Renal cortical epithelial cell (primary cell): ENCODE data around the gene GNAT2. TPM values are rescaled to one million over a fixed set of nuclear protein-coding genes. Genes with fewer than 3 reads are reported as not detected.
A peak's percentile ranks its signal among the peaks of the same experiment; 100 is the strongest.

ENCODE experiments used
- DNase-seq: peaks from one replicate; pipeline ENCODE4 v3.0.0-alpha.2; 2011; ENCODE audit warnings: low read depth
- total RNA-seq: library from RNA; depleted of rRNA; stranded (reverse); fragments of >200 nt; gene quantifications from 2 replicates; pipeline ENCODE4 v1.2.3, GENCODE V29; 2014

The GNAT2 gene
- total RNA-seq, 1 donor from 2014 or later, result 0.10 TPM

- DNase-seq, result peak; percentile 81
These were observed 8.4 kb upstream of the GNAT2 start for GRCh38 chr1:109627692-109628399.

DNA sequence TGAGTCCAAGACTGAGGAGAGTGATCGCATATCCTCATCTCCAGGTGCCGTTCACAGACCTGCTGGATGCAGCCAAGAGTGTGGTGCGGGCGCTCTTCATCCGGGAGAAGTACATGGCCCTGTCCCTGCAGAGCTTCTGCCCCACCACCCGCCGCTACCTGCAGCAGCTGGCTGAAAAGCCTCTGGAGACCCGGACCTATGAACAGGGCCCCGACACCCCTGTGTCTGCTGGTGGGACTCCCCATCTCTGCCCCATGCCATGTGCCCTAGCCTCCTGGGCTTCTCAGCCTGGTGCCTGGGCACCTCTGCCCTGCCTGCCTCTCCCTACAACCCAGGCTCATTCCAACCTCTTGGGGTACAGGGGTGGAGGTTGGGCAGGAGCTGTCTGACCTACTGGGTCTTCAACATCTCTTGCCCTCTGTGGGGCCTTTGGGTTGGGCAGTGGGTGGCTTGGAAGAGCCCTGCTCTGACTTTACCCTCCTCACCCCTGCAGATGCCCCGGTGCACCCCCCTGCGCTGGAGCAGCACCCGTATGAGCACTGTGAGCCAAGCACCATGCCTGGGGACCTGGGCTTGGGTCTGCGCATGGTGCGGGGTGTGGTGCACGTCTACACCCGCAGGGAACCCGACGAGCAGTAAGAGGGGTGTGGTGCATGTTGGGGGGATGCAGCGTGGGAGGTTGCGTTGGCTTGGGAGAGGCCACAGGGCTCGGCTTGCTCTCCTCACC, 7.4 kb upstream of the GNAT2 start:
- DNase-seq, result no peak

DNA sequence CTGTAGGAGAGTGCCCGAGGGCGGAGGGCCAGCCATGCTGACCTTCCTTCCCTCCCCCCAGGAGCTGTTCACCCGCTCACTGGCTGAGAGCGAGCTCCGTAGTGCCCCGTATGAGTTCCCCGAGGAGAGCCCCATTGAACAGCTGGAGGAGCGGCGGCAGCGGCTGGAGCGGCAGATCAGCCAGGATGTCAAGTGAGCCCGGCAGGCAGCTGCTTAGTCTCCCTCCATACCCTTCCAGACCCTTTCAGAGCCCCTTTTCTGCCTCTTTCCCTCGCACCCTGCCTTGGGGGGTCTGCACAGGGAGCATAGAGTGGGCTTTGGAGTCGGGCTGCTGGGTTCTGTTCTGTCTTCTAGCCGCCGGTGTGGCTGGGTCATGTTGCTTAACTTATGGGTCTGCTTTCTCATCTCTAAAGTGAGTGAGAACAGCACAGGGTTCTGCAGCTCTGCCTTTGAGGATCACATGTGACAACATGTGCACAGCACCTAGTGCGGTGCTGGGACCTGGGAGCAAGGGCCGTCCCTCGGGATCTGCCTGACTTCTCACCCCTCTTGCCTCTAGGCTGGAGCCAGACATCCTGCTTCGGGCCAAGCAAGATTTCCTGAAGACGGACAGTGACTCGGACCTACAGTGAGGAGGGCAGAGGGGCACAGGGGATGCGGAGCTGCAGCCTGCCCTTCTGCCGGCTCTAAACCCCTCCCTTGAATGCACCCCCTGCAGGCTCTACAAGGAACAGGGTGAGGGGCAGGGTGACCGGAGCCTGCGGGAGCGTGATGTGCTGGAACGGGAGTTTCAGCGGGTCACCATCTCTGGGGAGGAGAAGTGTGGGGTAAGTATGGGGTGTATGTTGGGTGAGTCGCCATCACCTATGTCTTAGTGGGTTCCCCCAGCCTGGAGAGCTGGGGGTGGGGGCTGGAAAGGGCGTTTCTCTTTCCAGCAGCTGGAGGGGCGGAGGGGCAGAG, 6.5 kb upstream of the GNAT2 start:
- DNase-seq, result no peak

- DNase-seq, result no peak
These were observed 5.8 kb upstream of the GNAT2 start for GRCh38 chr1:109625176-109625575.

GRCh38 chr1:109624201-109625010, 5.0 kb upstream of the GNAT2 start:
- DNase-seq, result no peak

GRCh38 chr1:109623601-109624161, 4.3 kb upstream of the GNAT2 start:
- DNase-seq, result no peak

DNA sequence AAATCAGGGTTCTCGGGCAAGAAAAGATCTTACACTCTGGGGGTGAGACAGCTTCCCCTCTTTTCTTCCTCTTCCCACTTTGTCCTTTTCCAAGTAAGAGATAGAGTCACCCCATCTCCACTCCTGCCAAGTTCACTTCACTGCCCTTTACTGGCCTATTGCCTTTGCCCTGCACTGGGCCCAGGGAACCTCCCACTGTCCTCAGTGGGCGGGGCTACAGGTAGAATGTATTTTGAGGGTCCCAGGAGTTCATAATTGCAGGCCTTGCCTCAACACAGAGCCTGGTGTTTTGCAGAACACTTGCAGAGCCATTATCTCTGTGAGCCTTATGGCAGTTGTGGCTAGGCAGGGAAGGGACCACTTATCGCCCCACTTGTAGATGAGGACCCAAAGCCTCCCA, 3.5 kb upstream of the GNAT2 start:
- no peak for DNase-seq

DNA sequence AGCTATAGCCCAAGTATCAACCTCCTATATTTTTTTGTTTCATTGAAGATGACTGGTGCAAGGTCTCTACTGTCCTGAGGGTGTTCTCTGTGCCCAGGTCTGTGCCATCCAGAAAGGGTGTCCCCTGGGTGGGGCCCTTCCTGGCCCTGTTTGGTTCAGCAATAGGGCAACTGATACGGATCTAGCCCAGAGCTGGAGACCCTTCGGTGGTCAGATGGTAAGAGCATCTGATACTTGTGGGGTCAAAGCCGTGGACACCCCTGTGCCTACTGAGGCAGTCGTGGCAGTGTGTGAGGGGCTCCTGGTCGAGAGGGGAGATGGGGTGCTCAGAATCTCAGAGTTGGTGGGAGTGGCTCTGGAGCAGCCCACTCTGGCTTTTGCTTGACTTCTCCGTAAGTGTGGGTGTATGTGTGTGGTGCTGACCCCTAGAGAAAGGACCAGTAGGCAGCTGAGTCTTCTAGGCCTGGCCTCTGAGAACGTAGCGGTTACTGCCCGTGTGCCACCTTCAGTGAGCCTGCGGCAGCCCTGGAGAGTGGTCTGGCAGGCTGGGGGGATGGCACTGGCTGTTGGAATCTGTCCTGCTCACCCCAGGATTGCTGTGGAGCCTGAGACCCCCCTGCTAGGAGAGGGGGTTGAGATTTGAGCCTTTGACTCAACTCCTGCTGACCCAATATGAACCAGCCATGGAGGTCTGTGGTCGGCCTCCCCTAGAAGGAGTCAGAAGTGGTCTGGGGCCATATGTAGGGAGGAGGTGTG, 2.9 kb upstream of the GNAT2 start:
- no peak for DNase-seq

- DNase-seq, result no peak
These were observed 2.1 kb upstream of the GNAT2 start for GRCh38 chr1:109621379-109622136.

GRCh38 chr1:109620841-109621286, 1.4 kb upstream of the GNAT2 start:
- DNase-seq, result peak; percentile 84

DNA sequence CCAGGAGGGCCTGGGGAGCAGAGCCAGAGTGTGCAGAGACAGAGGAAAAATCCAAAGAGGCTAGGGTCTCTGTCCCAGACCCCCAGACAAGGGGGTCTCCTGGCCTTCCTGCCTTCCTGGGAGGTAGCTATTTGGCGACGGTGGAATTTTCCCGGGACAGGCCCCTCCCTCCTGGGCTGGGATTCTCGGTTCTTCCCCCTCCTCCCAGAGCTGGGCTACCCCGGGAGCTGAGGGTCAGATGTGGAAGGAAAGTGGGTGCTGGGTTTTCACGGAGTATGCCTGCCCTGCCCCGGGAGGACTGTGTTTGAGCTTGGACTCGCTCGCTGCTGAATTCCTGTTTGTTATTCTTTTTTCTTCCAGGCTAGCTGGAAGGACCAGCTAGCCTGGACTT, 980 bp upstream of the GNAT2 start:
- no peak for DNase-seq

DNA sequence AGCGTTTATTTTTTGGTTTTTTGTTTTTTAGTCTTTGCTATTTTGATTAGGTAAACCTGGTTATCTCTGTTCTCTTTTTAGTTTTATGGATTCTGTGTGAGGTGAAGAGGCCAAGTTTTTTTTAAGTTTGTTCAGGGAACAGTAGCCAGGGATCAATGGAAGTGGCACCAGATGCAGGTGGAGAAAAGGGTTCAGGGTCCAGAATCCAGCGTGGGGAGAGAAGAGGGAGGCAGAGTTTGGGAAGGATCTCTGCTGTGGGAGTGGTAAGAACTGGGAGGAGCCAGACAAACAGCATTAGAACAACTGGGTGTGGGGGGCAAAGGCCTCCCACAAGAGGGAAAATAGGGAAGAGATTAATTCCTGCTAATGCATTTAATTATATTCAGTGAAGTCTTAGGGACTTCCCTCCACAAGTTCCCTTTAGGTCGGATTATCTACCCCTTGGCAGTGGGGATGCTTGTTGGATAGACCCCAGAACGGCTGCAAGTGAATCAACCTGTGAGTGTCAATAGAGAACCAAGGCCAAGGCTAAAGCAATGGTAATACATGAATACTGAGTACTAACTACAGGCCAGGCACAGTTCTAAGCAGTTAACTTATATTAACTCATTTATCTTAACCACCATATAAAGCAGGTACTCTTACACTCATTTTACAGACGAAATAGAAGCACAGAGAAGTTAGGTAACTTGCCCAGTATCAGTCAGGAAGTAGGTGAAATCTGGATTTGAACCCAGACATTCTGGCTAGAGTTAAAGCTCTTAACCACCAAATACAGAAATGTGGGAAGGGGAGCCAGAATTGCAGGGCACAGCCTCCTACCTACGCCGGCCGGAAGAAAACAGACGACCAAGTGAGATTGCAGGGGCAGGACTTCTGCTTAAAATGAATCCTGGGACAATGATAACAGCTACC, 498 bp downstream of the GNAT2 start:
- DNase-seq, result no peak

DNA sequence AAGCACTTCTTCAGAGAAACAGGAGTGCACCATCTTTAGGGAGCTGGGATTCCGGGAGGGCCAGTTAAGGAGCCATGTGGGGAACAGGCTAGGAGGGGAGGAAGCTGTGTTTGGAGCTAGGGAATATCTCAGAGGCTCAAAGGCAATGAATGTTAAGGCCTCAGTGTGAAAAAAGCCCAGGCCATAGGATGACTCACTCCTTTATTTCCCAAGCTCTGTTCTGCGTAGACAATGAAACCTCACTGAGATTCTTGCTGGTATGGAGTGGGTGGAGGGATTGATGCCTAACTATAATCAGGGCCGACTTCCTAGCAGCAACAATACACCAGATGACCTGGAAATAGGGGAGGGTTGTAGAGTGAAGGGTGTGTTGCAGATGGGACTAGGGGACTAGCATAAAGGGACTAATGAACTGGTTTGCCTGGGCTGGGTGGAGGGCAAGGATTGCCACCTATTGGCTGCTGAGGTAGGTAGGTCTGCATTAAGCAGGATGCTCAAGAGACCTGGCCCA, 2.1 kb downstream of the GNAT2 start:
- peak; percentile 98 for DNase-seq

DNA sequence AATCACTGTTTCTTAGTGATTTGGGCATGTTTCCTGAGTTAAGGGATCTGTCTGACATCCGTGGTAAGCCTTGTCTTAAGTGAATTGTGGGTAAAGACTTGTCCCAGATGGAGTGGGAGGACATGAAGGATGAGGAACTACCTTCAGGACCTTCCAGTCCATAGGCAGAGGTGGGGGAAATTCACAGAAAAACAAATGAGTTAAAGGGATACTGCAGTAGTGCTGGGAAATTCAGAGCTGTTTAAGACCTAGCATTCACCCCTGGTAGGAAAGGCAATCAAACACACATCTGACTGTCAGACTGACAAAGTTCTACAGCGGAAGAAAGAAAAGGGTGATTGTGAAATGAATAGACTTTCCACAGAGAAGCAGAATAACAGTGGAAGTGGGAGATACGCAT, 3.0 kb downstream of the GNAT2 start:
- no peak for DNase-seq

DNA sequence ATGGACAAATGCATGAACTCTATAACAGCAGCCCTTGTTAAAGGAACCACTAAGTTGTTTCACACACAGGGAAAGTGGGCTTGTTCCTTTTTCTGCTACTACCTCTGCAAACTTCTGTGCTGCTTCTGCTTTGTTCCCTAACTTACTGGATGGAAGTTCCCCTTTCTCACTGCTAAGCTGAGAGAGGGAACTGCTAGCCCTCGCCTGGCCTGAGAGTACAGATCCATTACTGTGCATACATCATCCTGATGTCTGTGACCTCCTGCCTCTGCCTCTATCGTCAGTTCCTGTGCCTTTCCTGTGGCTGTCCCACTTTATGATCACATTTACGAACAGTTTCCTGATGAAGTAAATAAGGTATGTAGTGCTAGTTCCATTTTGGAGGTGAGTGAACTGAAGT, 3.5 kb downstream of the GNAT2 start:
- DNase-seq, result no peak

DNA sequence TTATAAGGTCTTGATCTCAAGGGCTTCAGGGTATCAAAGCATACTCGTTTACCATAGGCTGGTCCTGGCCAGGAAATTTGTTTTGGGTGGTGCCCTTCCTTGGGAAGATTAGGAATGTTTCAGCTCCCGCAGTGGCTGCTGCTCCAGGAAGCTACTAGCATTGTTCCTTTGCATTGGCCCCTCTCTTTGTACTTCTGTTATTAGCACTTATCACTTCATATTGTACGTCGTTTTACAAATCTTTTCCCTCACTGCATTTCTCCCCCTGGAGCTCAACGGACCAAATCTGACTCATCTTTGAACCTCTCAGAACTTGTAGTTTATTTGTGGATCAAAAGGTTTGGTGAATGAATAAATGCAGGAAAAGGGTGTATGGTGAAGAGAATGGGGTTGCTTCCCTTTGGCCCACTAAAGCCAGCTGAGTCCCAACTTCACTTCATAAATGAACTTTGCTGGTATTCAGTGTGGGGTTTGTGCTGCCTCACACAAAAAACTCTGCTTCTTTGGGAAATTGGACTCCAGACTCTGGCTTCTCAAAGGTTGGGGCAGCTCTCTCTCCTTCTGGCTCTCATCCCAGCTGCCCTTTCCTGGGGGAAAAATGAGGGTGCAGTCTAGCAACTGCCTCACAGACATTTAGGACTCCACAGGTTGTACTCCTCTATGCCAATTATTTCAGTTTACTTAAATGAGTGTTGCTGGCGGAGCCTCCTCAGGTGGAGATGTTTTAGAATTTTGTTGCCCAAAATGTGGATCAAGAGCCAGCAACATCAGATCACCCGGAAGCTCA, 5.9 kb downstream of the GNAT2 start:
- no peak for DNase-seq

GRCh38 chr1:109611308-109611990, 8.0 kb downstream of the GNAT2 start:
- DNase-seq, result no peak
